Measurements from ENCODE around the gene MOCS3. TPM values are rescaled to one million over a fixed set of nuclear protein-coding genes. Genes with fewer than 3 reads are reported as not detected.

MOCS3 gene
- total RNA-seq, 1 donor from 2014 or later, result 4.7 TPM

DNA sequence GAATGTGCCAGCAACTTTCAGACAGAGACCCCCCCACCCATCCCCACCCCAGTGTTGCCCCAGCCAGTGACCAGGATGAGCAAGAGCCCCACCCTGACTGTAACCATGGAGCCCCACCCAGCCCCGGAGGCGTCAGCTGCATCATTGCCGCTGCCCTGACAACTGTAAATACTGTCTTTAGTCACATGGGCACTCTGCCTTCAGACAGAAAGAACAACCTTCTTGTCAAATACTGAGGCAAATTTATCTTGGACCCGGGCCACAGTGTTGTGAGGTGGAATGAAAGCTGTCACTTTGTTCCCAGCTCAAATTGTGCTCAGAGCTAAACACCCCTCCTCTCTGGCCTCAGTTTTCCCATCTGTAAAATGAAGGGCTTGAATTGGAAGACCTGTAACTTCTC lies 23.7 kb downstream of the MOCS3 start:
- DNase-seq, result peak; percentile 75

- no peak for DNase-seq
These were observed 24.7 kb downstream of the MOCS3 start for GRCh38 chr20:50983321-50983720.

GRCh38 chr20:50987493-50988210 lies 29.0 kb downstream of the MOCS3 start:
- DNase-seq, result peak; percentile 94

DNA sequence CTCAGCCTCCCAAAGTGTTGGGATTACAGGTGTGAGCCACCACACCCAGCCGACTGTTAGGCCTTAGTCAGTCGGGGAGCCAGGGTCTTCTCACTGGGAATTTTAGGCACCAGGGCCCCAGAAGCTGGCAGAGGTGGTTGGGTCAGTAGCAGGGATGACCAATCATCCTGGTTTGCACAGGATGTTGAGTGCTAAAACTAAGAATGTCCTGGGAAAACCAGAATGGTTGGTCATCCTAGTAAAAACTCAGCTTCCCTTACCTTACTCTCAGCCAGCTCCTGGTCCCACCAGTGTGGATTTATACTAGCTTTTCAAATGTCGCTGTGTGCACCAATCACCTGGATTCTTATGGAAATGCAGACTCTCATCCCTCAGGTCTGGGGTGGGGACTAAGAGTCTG lies 32.5 kb downstream of the MOCS3 start:
- no peak for DNase-seq

GRCh38 chr20:50992336-50992732 lies 33.7 kb downstream of the MOCS3 start:
- peak; percentile 33 for DNase-seq

GRCh38 chr20:50992733-50993457 lies 34.3 kb downstream of the MOCS3 start:
- peak; percentile 39 for DNase-seq

GRCh38 chr20:50993876-50994275 lies 35.3 kb downstream of the MOCS3 start:
- no peak for DNase-seq

DNA sequence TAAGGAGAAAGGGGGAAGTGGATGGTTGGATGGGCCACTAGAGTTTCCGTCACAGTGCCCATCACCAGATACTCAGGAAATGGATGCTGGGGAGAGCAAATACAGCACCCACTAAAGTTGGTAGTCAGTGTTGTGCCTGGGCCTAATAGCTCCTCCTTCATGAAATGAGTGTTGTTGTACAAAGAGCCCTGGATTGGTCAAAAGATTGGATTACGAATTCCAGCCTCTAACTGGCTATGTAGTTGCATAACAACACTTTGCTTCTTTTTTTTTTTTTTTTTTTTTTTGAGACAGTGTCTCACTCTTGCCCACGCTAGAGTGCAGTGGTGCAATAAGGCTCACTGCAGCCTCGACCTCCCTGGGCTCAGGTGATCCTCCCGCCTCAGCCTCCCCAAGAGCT lies 36.9 kb downstream of the MOCS3 start:
- no peak for DNase-seq

- DNase-seq, result no peak
These were observed 38.6 kb downstream of the MOCS3 start for GRCh38 chr20:50996901-50997865.

DNA sequence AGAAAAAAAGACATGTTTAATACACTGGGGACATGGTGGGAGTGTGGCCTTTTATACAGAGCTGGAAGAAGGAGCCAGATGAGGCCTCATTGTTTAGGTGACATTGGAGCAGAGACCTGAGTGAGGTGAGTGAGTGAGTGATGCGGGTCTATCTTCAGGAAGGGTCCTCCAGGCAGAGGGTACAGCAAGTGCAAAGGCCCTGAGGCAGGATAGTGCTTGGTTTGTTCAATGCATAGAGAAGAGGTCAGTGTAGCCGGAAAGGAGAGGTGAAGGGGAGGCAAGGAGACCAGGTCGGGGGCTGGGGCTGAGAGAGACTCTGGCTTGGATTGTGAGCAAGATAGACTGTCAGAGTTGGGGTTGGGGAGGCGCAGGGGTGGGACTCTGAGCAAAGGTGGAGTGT lies 40.7 kb downstream of the MOCS3 start:
- DNase-seq, result no peak

- DNase-seq, result no peak
These were observed 43.0 kb downstream of the MOCS3 start for GRCh38 chr20:51001430-51002265.

DNA sequence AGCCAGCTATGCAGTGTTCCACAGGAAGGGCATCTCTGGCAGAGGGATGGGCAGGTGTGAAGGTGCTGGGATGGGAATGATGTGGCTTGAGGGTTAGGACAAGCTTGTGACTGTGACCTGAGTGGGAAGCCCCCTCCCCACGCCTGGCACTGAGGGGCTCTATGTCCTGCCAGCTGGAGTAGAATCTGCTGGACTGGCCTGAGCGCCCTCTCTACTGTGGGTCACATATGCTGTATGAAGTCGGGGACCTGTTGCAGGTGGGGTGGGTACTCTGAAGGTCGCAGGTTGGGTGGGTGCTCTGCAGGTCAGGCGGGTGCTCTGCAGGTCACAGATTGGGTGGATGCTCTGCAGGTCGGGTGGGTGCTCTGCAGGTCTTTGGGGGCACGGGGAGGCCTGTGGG lies 44.0 kb downstream of the MOCS3 start:
- DNase-seq, result no peak

- DNase-seq, result no peak
These were observed 45.1 kb downstream of the MOCS3 start for GRCh38 chr20:51003753-51004152.

GRCh38 chr20:51004305-51004727 lies 45.7 kb downstream of the MOCS3 start:
- DNase-seq, result no peak

- DNase-seq, result no peak
These were observed 46.2 kb downstream of the MOCS3 start for GRCh38 chr20:51004781-51005180.

DNA sequence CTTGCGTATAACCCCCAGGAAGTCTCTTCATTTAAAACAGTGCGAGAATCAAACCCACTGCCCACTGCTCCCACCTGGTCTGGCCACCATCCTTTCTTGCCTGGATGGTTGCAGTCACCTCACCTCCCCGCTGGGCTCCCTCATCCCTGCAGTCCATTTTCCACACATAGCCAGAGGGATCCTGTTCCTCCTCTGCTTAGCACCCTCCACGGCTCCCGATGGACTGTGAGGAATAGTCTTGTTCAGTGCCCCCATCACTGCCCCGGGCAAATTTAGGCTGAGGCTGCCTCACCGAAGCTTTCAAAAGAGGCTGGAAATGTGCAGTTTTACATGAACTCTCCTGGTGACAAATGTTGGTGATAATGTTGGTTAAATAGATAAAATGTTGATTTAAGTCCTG lies 46.6 kb downstream of the MOCS3 start:
- DNase-seq, result no peak

GRCh38 chr20:51008718-51009117 lies 50.1 kb downstream of the MOCS3 start:
- no peak for DNase-seq

- no peak for DNase-seq
These were observed 50.9 kb downstream of the MOCS3 start for GRCh38 chr20:51009303-51010042.

GRCh38 chr20:51010043-51010365 lies 51.4 kb downstream of the MOCS3 start:
- DNase-seq, result no peak

DNA sequence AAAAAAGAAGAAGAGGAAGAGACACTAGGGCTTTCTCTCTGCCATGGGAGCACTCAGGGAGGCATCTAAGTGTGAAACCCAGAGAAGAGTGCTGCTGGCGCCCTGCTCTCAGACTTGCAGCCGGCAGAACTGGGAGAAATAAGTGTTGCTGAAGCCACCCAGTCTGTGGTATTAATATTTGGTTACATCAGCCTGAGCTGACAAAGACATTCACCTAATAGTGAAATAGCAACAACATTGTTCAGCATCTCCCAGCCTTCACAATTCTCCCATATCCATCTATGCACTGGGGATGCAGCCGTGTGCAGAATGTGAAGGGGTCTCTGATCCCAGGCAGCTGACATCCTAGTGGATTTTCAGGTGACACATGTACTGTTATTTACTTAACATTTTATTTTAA lies 52.3 kb downstream of the MOCS3 start:
- no peak for DNase-seq

DNA sequence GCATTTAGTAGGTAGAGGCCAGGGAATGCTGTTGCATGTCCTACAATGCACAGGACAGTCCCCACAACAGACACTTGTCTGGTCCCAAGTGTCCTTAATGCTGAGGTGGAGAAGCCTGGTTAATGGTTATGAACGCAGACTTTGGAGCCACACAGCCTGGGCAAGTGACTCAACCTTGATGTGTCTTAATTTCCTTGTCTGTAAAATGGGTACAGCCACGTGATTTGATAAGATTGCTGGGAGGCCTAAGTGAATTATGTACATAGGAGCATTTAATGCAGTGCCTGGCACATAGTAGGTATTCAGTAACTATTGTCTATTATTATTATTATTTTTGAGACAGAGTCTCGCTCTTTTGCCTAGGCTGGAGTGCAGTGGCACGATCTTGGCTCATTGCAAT lies 52.9 kb downstream of the MOCS3 start:
- no peak for DNase-seq

Data from tongue (tissue), 2 donors.